NB4 (cell line): ENCODE results near the gene SFXN1.

Source experiments
- DNase-seq: peaks from one replicate; pipeline ENCODE4 v3.0.0; 2010; ENCODE audit warnings: low read depth
- H3K4me3 ChIP-seq: one replicate; pipeline ENCODE4 v1.5.1; 2011; ENCODE audit warnings: mild to moderate bottlenecking, low read depth, low read length, moderate library complexity
- CTCF ChIP-seq: IDR thresholded peaks from one replicate; pipeline ENCODE4 v1.5.1; 2012; ENCODE audit warnings: low read depth, low read length
- MAX ChIP-seq: IDR thresholded peaks from 2 replicates; pipeline ENCODE4 v1.6.1; 2011; ENCODE audit warnings: low read depth, low read length
- MYC ChIP-seq: IDR thresholded peaks from 2 replicates; pipeline ENCODE4 v1.6.1; 2011; ENCODE audit warnings: low read depth, low read length
- POLR2A ChIP-seq: IDR thresholded peaks from 2 replicates; pipeline ENCODE4 v1.6.1; 2011; ENCODE audit warnings: mild to moderate bottlenecking; ENCODE audit not compliant: insufficient read length; ENCODE audit errors: extremely low read depth

The SFXN1 gene

GRCh38 chr5:175520873-175521272, 42.5 kb downstream of the SFXN1 start:
- TF ChIP-seq POLR2A (no peak), MAX (no peak), CTCF (no peak), MYC (no peak)
- no peak overlapping the region for H3K4me3 ChIP-seq
- no peak for DNase-seq

- H3K4me3 ChIP-seq = no peak overlapping the region
- TF ChIP-seq CTCF = no peak
- TF ChIP-seq MYC = no peak
- TF ChIP-seq MAX = no peak
- no peak for TF ChIP-seq POLR2A
- no peak for DNase-seq
Measured at GRCh38 chr5:175521313-175521833, 43.0 kb downstream of the SFXN1 start.

DNA sequence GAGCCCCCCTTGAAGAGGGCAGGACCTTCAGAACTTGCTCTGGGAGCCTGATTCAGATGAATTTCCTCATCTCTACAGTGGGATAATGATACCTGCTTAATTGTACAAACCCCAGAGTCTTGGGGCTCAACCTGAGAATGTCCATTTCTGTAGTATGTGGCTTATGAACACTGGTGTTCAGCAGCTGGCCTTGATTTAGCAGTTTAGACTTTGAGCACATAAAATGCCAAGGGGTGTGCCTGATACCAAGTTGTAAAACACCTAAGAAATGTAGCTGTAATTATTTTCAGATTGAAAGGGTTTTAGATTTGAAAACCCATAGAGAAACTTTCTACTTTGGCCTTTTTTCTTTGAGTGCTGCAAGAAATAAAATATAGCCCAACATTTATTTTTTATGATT, 44.9 kb downstream of the SFXN1 start:
- no peak overlapping the region for H3K4me3 ChIP-seq
- TF ChIP-seq MYC (no peak), CTCF (no peak), POLR2A (no peak), MAX (no peak)
- no peak for DNase-seq

DNA sequence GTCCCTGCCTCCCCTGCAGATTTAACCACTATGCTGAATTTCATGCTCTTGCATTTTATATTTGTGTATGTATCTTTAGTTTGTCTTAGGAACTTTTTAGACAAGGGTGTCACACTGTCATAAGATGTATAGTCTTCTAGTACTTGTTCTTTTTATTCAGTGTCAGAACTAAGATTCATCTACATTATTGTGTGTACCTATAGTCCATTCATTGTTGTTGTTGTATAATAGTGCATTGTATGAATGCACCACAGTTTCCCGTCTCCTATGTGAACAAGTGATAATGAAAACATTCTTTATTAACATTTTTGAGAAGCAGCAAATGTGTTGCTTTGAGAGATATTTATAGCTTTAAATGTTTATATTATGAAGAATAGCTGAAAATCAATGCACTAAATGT, 45.9 kb downstream of the SFXN1 start:
- no peak overlapping the region for H3K4me3 ChIP-seq
- TF ChIP-seq CTCF (no peak), MYC (no peak), MAX (no peak), POLR2A (no peak)
- DNase-seq = no peak

- DNase-seq = no peak
- no peak for TF ChIP-seq CTCF
- no peak overlapping the region for H3K4me3 ChIP-seq
Measured at GRCh38 chr5:175526691-175527090, 48.3 kb downstream of the SFXN1 start.

GRCh38 chr5:175531361-175531760, 53.0 kb downstream of the SFXN1 start:
- TF ChIP-seq POLR2A = no peak
- no peak for TF ChIP-seq MAX
- TF ChIP-seq CTCF = no peak
- no peak for TF ChIP-seq MYC
- no peak overlapping the region for H3K4me3 ChIP-seq
- no peak for DNase-seq
